Heart left ventricle (tissue), 11 donors: ENCODE measurements around the gene CPNE5. TPM values are rescaled to one million over a fixed set of nuclear protein-coding genes. Genes with fewer than 3 reads are reported as not detected.

Source experiments
- polyA plus RNA-seq, 2 donors: library from polyadenylated mRNA; stranded (reverse); fragments of 200-250 nt; gene quantifications; one replicate each; pipeline ENCODE4 v1.2.3, GENCODE V29; 2013
- total RNA-seq, 9 donors: library from RNA; depleted of rRNA in 2 of 9; stranded (reverse); fragments of >200 nt in 2 of 9; fragmentation: NEBNext Ultra II Directional in 3 of 9; extraction: Animal tissue kit (Norgen Biotek cat#: 25700) in 3 of 9; gene quantifications; one replicate each; pipeline versions ENCODE4 v1.1.0 to v1.2.4, GENCODE V29; 2016 to 2023
- donor health status: ischemic (EF 13 %, LVEDD 7.1; RV severe dilation, severe dysfunction).
- donor health status: healthy with polysubstance abuse.
- donor health status: DM: no; HTN: yes; CAD: no.
- donor health status: DM: no; HTN: no; CAD: no.
- donor health status: ischemic (EF 25% LVEDD 5.7; RV mildly dilated, moderate dysfunction).
- donor health status: healthy.
- donor health status: DM: yes; HTN: yes; CAD: no.
- donor health status: PGD.
- donor health status: nonischemic (EF 23%, LVEDD 6.1; RV moderate dilation, normal function).

Gene CPNE5
- total and polyA plus RNA-seq, 11 donors: 4.0 to 111 (median 13.4) TPM

Other genes starting within 250 kb of the CPNE5 start
- gene SRSF3, start 245.1 kb downstream of the CPNE5 start, total RNA-seq: 100 to 1,000 TPM in 6 of 9 donors, 10 to 100 TPM in 3; 43.2 to 162 (median 111) TPM
- gene SRSF3, start 245.1 kb downstream of the CPNE5 start, polyA plus RNA-seq: 100 to 1,000 TPM in 1 of 2 donors, 10 to 100 TPM in 1; 69.1 to 215 TPM
- gene CDKN1A, start 160.7 kb downstream of the CPNE5 start, total RNA-seq: 100 to 1,000 TPM in 4 of 9 donors, 10 to 100 TPM in 5; 27.5 to 164 (median 99.8) TPM
- 100 to 1,000 TPM in 1 of 2 donors, 10 to 100 TPM in 1; 36.2 to 658 TPM for gene CDKN1A, start 160.7 kb downstream of the CPNE5 start, polyA plus RNA-seq
- gene RAB44, start 141.6 kb downstream of the CPNE5 start, total RNA-seq: under 1 TPM in 5 of 9 donors, not detected in 4; 0.06 to 0.32 (median 0.09) TPM
- gene RAB44, start 141.6 kb downstream of the CPNE5 start, polyA plus RNA-seq: under 1 TPM in 1 of 2 donors, not detected in 1; 0.04 TPM
- gene PPIL1, start 35.4 kb upstream of the CPNE5 start, total RNA-seq: 10 to 100 TPM; 30.9 to 61.6 (median 42.6) TPM
- 10 to 100 TPM; 42.6 to 69.3 TPM for gene PPIL1, start 35.4 kb upstream of the CPNE5 start, polyA plus RNA-seq
- gene C6orf89, start 46.5 kb upstream of the CPNE5 start, total RNA-seq: 10 to 100 TPM; 54.2 to 86.2 (median 75.5) TPM
- 10 to 100 TPM; 34.0 to 55.9 TPM for gene C6orf89, start 46.5 kb upstream of the CPNE5 start, polyA plus RNA-seq
- 10 to 100 TPM in 7 of 9 donors, 1 to 10 TPM in 2; 7.5 to 36.2 (median 12.1) TPM for gene PI16, start 115.3 kb upstream of the CPNE5 start, total RNA-seq
- 10 to 100 TPM in 1 of 2 donors, 1 to 10 TPM in 1; 5.7 to 23.5 TPM for gene PI16, start 115.3 kb upstream of the CPNE5 start, polyA plus RNA-seq
- 100 to 1,000 TPM; 144 to 320 (median 193) TPM for gene MTCH1, start 146.8 kb upstream of the CPNE5 start, total RNA-seq
- 100 to 1,000 TPM; 104 to 367 TPM for gene MTCH1, start 146.8 kb upstream of the CPNE5 start, polyA plus RNA-seq
- 10 to 100 TPM in 2 of 9 donors, 1 to 10 TPM in 7; 1.4 to 45.8 (median 4.9) TPM for gene FGD2, start 166.2 kb upstream of the CPNE5 start, total RNA-seq
- 1 to 10 TPM; 4.1 to 6.9 TPM for gene FGD2, start 166.2 kb upstream of the CPNE5 start, polyA plus RNA-seq